ENCODE results near the gene FLNA. TPM values are rescaled to one million over a fixed set of nuclear protein-coding genes. Genes with fewer than 3 reads are reported as not detected.

FLNA gene, protein sequence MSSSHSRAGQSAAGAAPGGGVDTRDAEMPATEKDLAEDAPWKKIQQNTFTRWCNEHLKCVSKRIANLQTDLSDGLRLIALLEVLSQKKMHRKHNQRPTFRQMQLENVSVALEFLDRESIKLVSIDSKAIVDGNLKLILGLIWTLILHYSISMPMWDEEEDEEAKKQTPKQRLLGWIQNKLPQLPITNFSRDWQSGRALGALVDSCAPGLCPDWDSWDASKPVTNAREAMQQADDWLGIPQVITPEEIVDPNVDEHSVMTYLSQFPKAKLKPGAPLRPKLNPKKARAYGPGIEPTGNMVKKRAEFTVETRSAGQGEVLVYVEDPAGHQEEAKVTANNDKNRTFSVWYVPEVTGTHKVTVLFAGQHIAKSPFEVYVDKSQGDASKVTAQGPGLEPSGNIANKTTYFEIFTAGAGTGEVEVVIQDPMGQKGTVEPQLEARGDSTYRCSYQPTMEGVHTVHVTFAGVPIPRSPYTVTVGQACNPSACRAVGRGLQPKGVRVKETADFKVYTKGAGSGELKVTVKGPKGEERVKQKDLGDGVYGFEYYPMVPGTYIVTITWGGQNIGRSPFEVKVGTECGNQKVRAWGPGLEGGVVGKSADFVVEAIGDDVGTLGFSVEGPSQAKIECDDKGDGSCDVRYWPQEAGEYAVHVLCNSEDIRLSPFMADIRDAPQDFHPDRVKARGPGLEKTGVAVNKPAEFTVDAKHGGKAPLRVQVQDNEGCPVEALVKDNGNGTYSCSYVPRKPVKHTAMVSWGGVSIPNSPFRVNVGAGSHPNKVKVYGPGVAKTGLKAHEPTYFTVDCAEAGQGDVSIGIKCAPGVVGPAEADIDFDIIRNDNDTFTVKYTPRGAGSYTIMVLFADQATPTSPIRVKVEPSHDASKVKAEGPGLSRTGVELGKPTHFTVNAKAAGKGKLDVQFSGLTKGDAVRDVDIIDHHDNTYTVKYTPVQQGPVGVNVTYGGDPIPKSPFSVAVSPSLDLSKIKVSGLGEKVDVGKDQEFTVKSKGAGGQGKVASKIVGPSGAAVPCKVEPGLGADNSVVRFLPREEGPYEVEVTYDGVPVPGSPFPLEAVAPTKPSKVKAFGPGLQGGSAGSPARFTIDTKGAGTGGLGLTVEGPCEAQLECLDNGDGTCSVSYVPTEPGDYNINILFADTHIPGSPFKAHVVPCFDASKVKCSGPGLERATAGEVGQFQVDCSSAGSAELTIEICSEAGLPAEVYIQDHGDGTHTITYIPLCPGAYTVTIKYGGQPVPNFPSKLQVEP (N-terminal part only)
- polyA plus RNA-seq (2013, experiment 1 of 2), result 552 TPM
- polyA plus RNA-seq (2013, experiment 2 of 2), result 515 TPM

DNA sequence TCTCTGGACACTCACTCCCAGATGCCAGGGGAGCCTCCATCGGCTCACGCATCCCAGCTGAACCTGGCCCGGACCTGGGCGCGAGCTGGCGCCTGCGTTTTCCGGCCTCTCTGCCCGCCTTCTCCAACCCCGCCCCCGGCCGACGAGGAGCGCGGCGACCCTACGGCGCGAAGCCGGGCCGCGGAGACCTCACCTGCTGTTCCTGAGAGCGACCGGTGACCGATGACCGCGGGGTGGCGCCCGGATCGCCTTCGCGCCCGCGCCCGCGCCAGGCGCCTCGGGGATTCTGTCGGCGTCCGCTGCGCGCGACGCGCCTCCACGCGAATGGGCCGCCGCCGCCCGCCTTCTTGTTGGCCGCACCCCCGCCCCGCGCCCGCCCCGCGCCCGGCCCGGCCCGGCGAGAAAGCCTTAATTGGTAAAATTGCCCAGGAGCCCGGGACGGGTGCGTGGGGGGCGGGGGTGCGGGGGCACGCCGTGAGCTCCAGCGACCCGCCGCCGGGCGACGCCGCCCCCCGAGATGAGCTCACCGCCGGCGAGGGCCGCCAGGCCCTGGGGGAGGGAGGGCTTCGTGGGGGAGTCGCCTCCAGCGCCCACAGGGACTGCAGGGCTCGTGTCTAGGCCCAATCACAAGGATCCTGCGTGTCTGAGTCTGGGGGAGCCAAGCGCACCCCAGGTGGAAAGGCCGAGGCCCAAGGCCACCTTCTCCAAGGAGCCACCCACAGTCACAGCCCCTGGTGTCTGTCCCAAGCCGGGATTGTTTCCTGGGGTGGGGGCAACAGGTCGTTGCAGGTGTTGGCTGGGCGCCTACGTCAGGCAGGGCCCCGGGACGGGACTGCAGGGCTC is at the start of gene FLNA:
FLNA (minus strand) TSS at position 322 of the 843 bp plus-strand sequence. CDS start 3,389 bp downstream, outside the sequence.
- Histone ChIP-seq H3K4me1 (ENCODE audit: control insufficient read depth, low read depth, low read length) (no peaks in the 10 kb centered on the region), H3K79me2 (ENCODE audit: control insufficient read depth, insufficient read depth, low read length) (peaks cover 14% of the 10 kb centered on the region), H3K36me3 (ENCODE audit: control insufficient read depth, insufficient read depth, low read length) (no peaks in the 10 kb centered on the region), H2BK5ac (ENCODE audit: low read length) (no peak within 1 kb of the TSS), H3K9ac (ENCODE audit: low read length) (peak within 1 kb of the TSS; percentile 62), H3K4ac (ENCODE audit: low read depth, low read length) (peak within 1 kb of the TSS; percentile 21), H3K56ac (ENCODE audit: low read length) (peak within 1 kb of the TSS; percentile 79), H3K27me3 (ENCODE audit: insufficient read depth, low read length, poor library complexity) (no peaks in the 10 kb centered on the region), H3K4me3 (ENCODE audit: low read length) (no peak within 1 kb of the TSS), H3K79me1 (ENCODE audit: low read length) (no peaks in the 10 kb centered on the region), H3K18ac (ENCODE audit: low read length) (peak within 1 kb of the TSS; percentile 81), H2BK120ac (ENCODE audit: low read depth, low read length) (no peak within 1 kb of the TSS), H2BK15ac (replicated peaks; ENCODE audit: low read depth) (no peak within 1 kb of the TSS), H4K5ac (ENCODE audit: low read length) (no peak within 1 kb of the TSS), H4K8ac (ENCODE audit: low read depth, low read length) (no peak within 1 kb of the TSS), H2AK5ac (ENCODE audit: low read length) (no peak within 1 kb of the TSS), H3K23ac (ENCODE audit: low read length) (no peak within 1 kb of the TSS), H3K4me2 (ENCODE audit: low read length) (peak within 1 kb of the TSS; percentile 20), H3K27ac (ENCODE audit: low read depth, low read length) (no peak within 1 kb of the TSS)
- peak; percentile 51 for DNase-seq
- no CpG with 5 or more reads among the region's 95 CpGs for WGBS (ENCODE audit: extremely low coverage, insufficient coverage, low lambda C conversion rate)

DNA sequence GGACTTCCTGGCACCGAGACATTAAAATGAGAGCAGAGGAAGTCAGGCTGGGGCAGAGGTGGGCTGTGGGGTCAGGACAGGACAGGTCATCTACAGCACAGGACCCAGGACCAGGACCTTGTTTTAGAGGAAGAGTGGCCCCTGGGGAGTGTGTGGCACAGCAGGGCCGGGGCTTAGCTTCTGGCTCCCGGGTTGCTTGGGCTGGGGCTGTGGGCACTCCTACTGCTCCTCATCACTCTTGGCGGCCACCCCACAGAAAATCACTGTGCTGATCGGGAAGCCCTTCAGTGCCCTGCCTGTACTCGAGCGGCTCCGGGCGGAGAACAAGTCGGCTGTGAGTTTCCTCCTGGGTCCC is 45.9 kb upstream of the FLNA start:
- Histone ChIP-seq H3K23ac (ENCODE audit: low read length) (no peak overlapping the region), H3K79me1 (ENCODE audit: low read length) (no peaks in the 10 kb centered on the region), H3K36me3 (ENCODE audit: control insufficient read depth, insufficient read depth, low read length) (no peaks in the 10 kb centered on the region), H3K56ac (ENCODE audit: low read length) (no peak overlapping the region), H3K4me1 (ENCODE audit: control insufficient read depth, low read depth, low read length) (no peaks in the 10 kb centered on the region), H3K4ac (ENCODE audit: low read depth, low read length) (no peak overlapping the region), H3K18ac (ENCODE audit: low read length) (no peak overlapping the region), H3K27ac (ENCODE audit: low read depth, low read length) (no peak overlapping the region), H3K27me3 (ENCODE audit: insufficient read depth, low read length, poor library complexity) (no peaks in the 10 kb centered on the region), H3K9ac (ENCODE audit: low read length) (no peak overlapping the region), H4K8ac (ENCODE audit: low read depth, low read length) (no peak overlapping the region), H3K79me2 (ENCODE audit: control insufficient read depth, insufficient read depth, low read length) (no peaks in the 10 kb centered on the region), H2AK5ac (ENCODE audit: low read length) (no peak overlapping the region), H4K5ac (ENCODE audit: low read length) (no peak overlapping the region), H2BK15ac (replicated peaks; ENCODE audit: low read depth) (no peak overlapping the region), H3K4me3 (ENCODE audit: low read length) (no peak overlapping the region), H2BK120ac (ENCODE audit: low read depth, low read length) (no peak overlapping the region), H2BK5ac (ENCODE audit: low read length) (no peak overlapping the region), H3K4me2 (ENCODE audit: low read length) (no peak overlapping the region)
- WGBS (ENCODE audit: extremely low coverage, insufficient coverage, low lambda C conversion rate), result no CpG with 5 or more reads among the region's 10 CpGs
- DNase-seq, result no peak

DNA sequence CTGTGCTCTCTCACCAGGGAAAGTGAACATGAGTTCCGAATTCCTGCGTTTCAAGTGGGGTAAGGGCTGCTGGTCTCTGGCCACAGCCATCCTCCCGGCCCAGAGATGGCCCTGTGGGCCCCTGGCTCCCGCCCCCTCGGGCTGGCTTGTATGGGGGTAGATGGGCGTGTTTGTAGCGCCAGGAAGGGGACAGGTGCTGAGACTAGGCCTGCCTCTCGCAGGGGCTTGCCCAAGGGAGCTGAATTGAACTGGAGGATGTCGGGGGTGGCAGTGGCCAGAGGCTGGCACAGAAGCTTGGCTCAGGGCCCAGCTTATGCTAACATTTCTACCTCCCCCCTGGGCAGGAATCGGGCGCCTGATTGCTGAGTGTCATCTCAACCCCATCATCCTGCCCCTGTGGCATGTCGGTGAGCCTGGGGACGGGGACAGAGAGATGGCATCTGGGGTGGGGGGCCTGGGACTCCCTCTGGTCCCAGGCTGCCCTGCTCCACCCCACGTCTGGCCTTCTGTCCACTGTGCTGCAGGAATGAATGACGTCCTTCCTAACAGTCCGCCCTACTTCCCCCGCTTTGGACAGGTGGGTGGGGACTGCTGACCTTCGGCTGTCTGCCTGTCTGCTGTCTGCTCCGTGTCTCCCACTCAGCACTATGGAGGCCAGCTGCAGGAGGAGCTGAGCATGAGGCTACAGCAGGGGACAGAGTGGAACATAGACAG is 45.4 kb upstream of the FLNA start:
- H3K36me3 ChIP-seq (ENCODE audit: control insufficient read depth, insufficient read depth, low read length), result no peaks in the 10 kb centered on the region
- H2BK15ac ChIP-seq (replicated peaks; ENCODE audit: low read depth), result no peak overlapping the region
- H4K8ac ChIP-seq (ENCODE audit: low read depth, low read length), result no peak overlapping the region
- H4K5ac ChIP-seq (ENCODE audit: low read length), result no peak overlapping the region
- H2BK5ac ChIP-seq (ENCODE audit: low read length), result no peak overlapping the region
- H3K4ac ChIP-seq (ENCODE audit: low read depth, low read length), result no peak overlapping the region
- H3K27ac ChIP-seq (ENCODE audit: low read depth, low read length), result no peak overlapping the region
- H3K79me1 ChIP-seq (ENCODE audit: low read length), result no peaks in the 10 kb centered on the region
- DNase-seq, result no peak
- no peak overlapping the region for H3K9ac ChIP-seq (ENCODE audit: low read length)
- no peak overlapping the region for H3K18ac ChIP-seq (ENCODE audit: low read length)
- no peak overlapping the region for H3K4me3 ChIP-seq (ENCODE audit: low read length)
- no peaks in the 10 kb centered on the region for H3K27me3 ChIP-seq (ENCODE audit: insufficient read depth, low read length, poor library complexity)
- WGBS (ENCODE audit: extremely low coverage, insufficient coverage, low lambda C conversion rate), result no CpG with 5 or more reads among the region's 19 CpGs
- H3K23ac ChIP-seq (ENCODE audit: low read length), result no peak overlapping the region
- H3K56ac ChIP-seq (ENCODE audit: low read length), result no peak overlapping the region
- H2BK120ac ChIP-seq (ENCODE audit: low read depth, low read length), result no peak overlapping the region
- H2AK5ac ChIP-seq (ENCODE audit: low read length), result no peak overlapping the region
- H3K4me1 ChIP-seq (ENCODE audit: control insufficient read depth, low read depth, low read length), result no peaks in the 10 kb centered on the region
- H3K4me2 ChIP-seq (ENCODE audit: low read length), result no peak overlapping the region
- no peaks in the 10 kb centered on the region for H3K79me2 ChIP-seq (ENCODE audit: control insufficient read depth, insufficient read depth, low read length)

DNA sequence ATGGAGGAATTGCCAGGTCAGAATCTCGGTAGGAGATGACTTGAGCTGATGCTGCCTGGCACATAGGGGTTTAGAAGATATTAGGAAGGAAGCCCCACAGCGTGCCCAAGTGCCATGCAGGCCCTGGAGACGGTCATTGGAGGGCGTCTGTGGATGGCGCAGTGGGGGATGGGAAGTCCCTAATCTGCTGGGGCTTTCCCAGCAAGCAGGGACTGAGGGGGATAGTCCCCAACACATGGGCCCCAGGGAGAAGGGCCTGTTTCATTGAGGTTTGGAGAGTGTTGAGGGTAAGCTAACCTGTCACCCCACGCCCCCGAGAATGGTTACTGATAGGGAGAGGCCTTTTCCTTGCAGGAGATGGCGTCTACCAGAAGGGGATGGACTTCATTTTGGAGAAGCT is 44.8 kb upstream of the FLNA start:
- H3K23ac ChIP-seq (ENCODE audit: low read length), result no peak overlapping the region
- no peak overlapping the region for H4K8ac ChIP-seq (ENCODE audit: low read depth, low read length)
- no peak overlapping the region for H2BK120ac ChIP-seq (ENCODE audit: low read depth, low read length)
- no CpG with 5 or more reads among the region's 8 CpGs for WGBS (ENCODE audit: extremely low coverage, insufficient coverage, low lambda C conversion rate)
- no peaks in the 10 kb centered on the region for H3K27me3 ChIP-seq (ENCODE audit: insufficient read depth, low read length, poor library complexity)
- H2BK15ac ChIP-seq (replicated peaks; ENCODE audit: low read depth), result no peak overlapping the region
- no peaks in the 10 kb centered on the region for H3K79me1 ChIP-seq (ENCODE audit: low read length)
- H3K4me3 ChIP-seq (ENCODE audit: low read length), result no peak overlapping the region
- no peaks in the 10 kb centered on the region for H3K4me1 ChIP-seq (ENCODE audit: control insufficient read depth, low read depth, low read length)
- no peak for DNase-seq
- H3K27ac ChIP-seq (ENCODE audit: low read depth, low read length), result no peak overlapping the region
- no peak overlapping the region for H4K5ac ChIP-seq (ENCODE audit: low read length)
- H3K56ac ChIP-seq (ENCODE audit: low read length), result no peak overlapping the region
- no peak overlapping the region for H3K4me2 ChIP-seq (ENCODE audit: low read length)
- H3K4ac ChIP-seq (ENCODE audit: low read depth, low read length), result no peak overlapping the region
- H2BK5ac ChIP-seq (ENCODE audit: low read length), result no peak overlapping the region
- no peaks in the 10 kb centered on the region for H3K36me3 ChIP-seq (ENCODE audit: control insufficient read depth, insufficient read depth, low read length)
- no peak overlapping the region for H3K18ac ChIP-seq (ENCODE audit: low read length)
- H3K79me2 ChIP-seq (ENCODE audit: control insufficient read depth, insufficient read depth, low read length), result no peaks in the 10 kb centered on the region
- no peak overlapping the region for H2AK5ac ChIP-seq (ENCODE audit: low read length)
- H3K9ac ChIP-seq (ENCODE audit: low read length), result no peak overlapping the region

Data from mesendoderm (in vitro differentiated cells).